Mesendoderm (in vitro differentiated cells): ENCODE measurements around the gene KLF7.

Source experiments
- DNase-seq: peaks from one replicate; pipeline ENCODE4 v3.0.0; 2013
- H2AK5ac ChIP-seq: 2 replicates; pipeline ENCODE4 v1.6.1; 2013; ENCODE audit warnings: low read length, inconsistent platforms
- H2BK120ac ChIP-seq: 2 replicates; pipeline ENCODE4 v1.6.1; 2013; ENCODE audit warnings: low read depth, mild to moderate bottlenecking, low read length, moderate library complexity, mixed read lengths
- H2BK15ac ChIP-seq: replicated peaks from 2 replicates; pipeline ENCODE4 v1.6.1; 2013; ENCODE audit warnings: low read depth, mild to moderate bottlenecking, moderate library complexity
- H2BK5ac ChIP-seq: 2 replicates; pipeline ENCODE4 v1.6.1; 2013; ENCODE audit warnings: low read length, inconsistent platforms
- H3K18ac ChIP-seq: 2 replicates; pipeline ENCODE4 v1.6.1; 2013; ENCODE audit warnings: mild to moderate bottlenecking, low read length, mixed read lengths
- H3K23ac ChIP-seq: one replicate; pipeline ENCODE4 v1.6.1; 2013; ENCODE audit warnings: low read length
- H3K27ac ChIP-seq: 2 replicates; pipeline ENCODE4 v1.5.1; 2013; ENCODE audit warnings: low read depth, mild to moderate bottlenecking, inconsistent platforms, low read length, moderate library complexity
- H3K27me3 ChIP-seq: 2 replicates; pipeline ENCODE4 v1.6.1; 2013; ENCODE audit warnings: low read length, control low read depth, mild to moderate bottlenecking, inconsistent platforms; ENCODE audit not compliant: insufficient read depth, poor library complexity
- H3K36me3 ChIP-seq: 2 replicates; pipeline ENCODE4 v1.6.1; 2013; ENCODE audit warnings: low read length, inconsistent platforms; ENCODE audit not compliant: control insufficient read depth, insufficient read depth
- H3K4ac ChIP-seq: one replicate; pipeline ENCODE4 v1.6.1; 2013; ENCODE audit warnings: low read depth, mild to moderate bottlenecking, low read length, moderate library complexity
- H3K4me1 ChIP-seq: 2 replicates; pipeline ENCODE4 v1.6.1; 2013; ENCODE audit warnings: low read depth, low read length, inconsistent platforms; ENCODE audit not compliant: control insufficient read depth
- H3K4me2 ChIP-seq: 2 replicates; pipeline ENCODE4 v1.6.1; 2013; ENCODE audit warnings: low read length
- H3K4me3 ChIP-seq: 2 replicates; pipeline ENCODE4 v1.5.1; 2013; ENCODE audit warnings: mild to moderate bottlenecking, low read length
- H3K56ac ChIP-seq: one replicate; pipeline ENCODE4 v1.6.1; 2013; ENCODE audit warnings: low read length
- H3K79me1 ChIP-seq: 2 replicates; pipeline ENCODE4 v1.6.1; 2013; ENCODE audit warnings: low read length, inconsistent platforms
- H3K79me2 ChIP-seq: 2 replicates; pipeline ENCODE4 v1.6.1; 2013; ENCODE audit warnings: mild to moderate bottlenecking, low read length; ENCODE audit not compliant: control insufficient read depth, insufficient read depth
- H3K9ac ChIP-seq: 2 replicates; pipeline ENCODE4 v1.6.1; 2013; ENCODE audit warnings: low read length, inconsistent platforms
- H4K5ac ChIP-seq: one replicate; pipeline ENCODE4 v1.6.1; 2013; ENCODE audit warnings: low read length
- H4K8ac ChIP-seq: one replicate; pipeline ENCODE4 v1.6.1; 2013; ENCODE audit warnings: low read depth, mild to moderate bottlenecking, control low read depth, low read length, moderate library complexity
- WGBS: extraction: QIAGEN DNeasy Blood & Tissue Kit; methylation state at CpG from one replicate; pipeline ENCODE4 v1.1.7; 2013; ENCODE audit warnings: low lambda C conversion rate, missing lambda C conversion rate; ENCODE audit not compliant: insufficient coverage; ENCODE audit errors: extremely low coverage; 5-methylcytosine and 5-hydroxymethylcytosine counted together

Gene KLF7

GRCh38 chr2:207119048-207119447, 46.7 kb downstream of the KLF7 start:
- no peak overlapping the region for H3K56ac ChIP-seq
- H2BK120ac ChIP-seq: no peak overlapping the region
- no peak overlapping the region for H3K18ac ChIP-seq
- H2AK5ac ChIP-seq: no peak overlapping the region
- WGBS: no CpG with 5 or more reads among the region's 4 CpGs
- H3K4me3 ChIP-seq: no peak overlapping the region
- no peak overlapping the region for H4K5ac ChIP-seq
- H4K8ac ChIP-seq: no peak overlapping the region
- H2BK15ac ChIP-seq: no peak overlapping the region
- no peaks in the 10 kb centered on the region for H3K36me3 ChIP-seq
- H3K79me2 ChIP-seq: peaks cover 46% of the 10 kb centered on the region
- H2BK5ac ChIP-seq: no peak overlapping the region
- no peaks in the 10 kb centered on the region for H3K27me3 ChIP-seq
- no peak overlapping the region for H3K9ac ChIP-seq
- peaks cover 27% of the 10 kb centered on the region for H3K4me1 ChIP-seq
- no peak for DNase-seq
- H3K23ac ChIP-seq: no peak overlapping the region
- no peak overlapping the region for H3K4ac ChIP-seq
- H3K79me1 ChIP-seq: peaks cover 16% of the 10 kb centered on the region
- no peak overlapping the region for H3K4me2 ChIP-seq
- no peak overlapping the region for H3K27ac ChIP-seq

- no CpG with 5 or more reads among the region's 2 CpGs for WGBS
- Histone ChIP-seq H4K5ac (no peak overlapping the region), H3K56ac (no peak overlapping the region), H3K27me3 (no peaks in the 10 kb centered on the region), H2BK120ac (no peak overlapping the region), H3K4me2 (no peak overlapping the region), H2BK5ac (no peak overlapping the region), H4K8ac (no peak overlapping the region), H3K4ac (no peak overlapping the region), H3K4me1 (peaks cover 21% of the 10 kb centered on the region), H3K18ac (no peak overlapping the region), H3K36me3 (no peaks in the 10 kb centered on the region), H2BK15ac (no peak overlapping the region), H3K79me1 (peaks cover 19% of the 10 kb centered on the region), H3K23ac (no peak overlapping the region), H3K79me2 (peaks cover 48% of the 10 kb centered on the region), H3K27ac (no peak overlapping the region), H3K9ac (no peak overlapping the region), H3K4me3 (no peak overlapping the region), H2AK5ac (no peak overlapping the region)
- DNase-seq: no peak
Measured at GRCh38 chr2:207117668-207118067, 48.1 kb downstream of the KLF7 start.

- DNase-seq: no peak
Measured at GRCh38 chr2:207115715-207116364, 49.9 kb downstream of the KLF7 start.

GRCh38 chr2:207113414-207113813, 52.3 kb downstream of the KLF7 start:
- Histone ChIP-seq H3K36me3 (no peaks in the 10 kb centered on the region), H2BK5ac (no peak overlapping the region), H3K79me2 (peaks cover 41% of the 10 kb centered on the region), H3K4me3 (no peak overlapping the region), H4K5ac (no peak overlapping the region), H2BK120ac (no peak overlapping the region), H2AK5ac (no peak overlapping the region), H3K27ac (no peak overlapping the region), H3K56ac (no peak overlapping the region), H3K27me3 (no peaks in the 10 kb centered on the region), H3K4me1 (peaks cover 4% of the 10 kb centered on the region), H4K8ac (no peak overlapping the region), H3K9ac (no peak overlapping the region), H3K23ac (no peak overlapping the region), H2BK15ac (no peak overlapping the region), H3K4me2 (no peak overlapping the region), H3K4ac (no peak overlapping the region), H3K79me1 (peaks cover 27% of the 10 kb centered on the region), H3K18ac (no peak overlapping the region)
- DNase-seq: peak; percentile 65

More at GRCh38 chr2:207115715-207116364, 49.9 kb downstream of the KLF7 start:
- Histone ChIP-seq H3K4me3 (no peak overlapping the region), H3K79me1 (peaks cover 17% of the 10 kb centered on the region), H3K27ac (no peak overlapping the region), H2AK5ac (no peak overlapping the region), H3K56ac (no peak overlapping the region), H2BK120ac (no peak overlapping the region), H2BK5ac (no peak overlapping the region), H3K9ac (no peak overlapping the region), H3K79me2 (peaks cover 42% of the 10 kb centered on the region), H2BK15ac (no peak overlapping the region), H4K8ac (no peak overlapping the region), H3K36me3 (no peaks in the 10 kb centered on the region), H3K4me1 (peaks cover 7% of the 10 kb centered on the region), H3K18ac (peak overlapping the region; percentile 9), H3K4me2 (no peak overlapping the region), H3K27me3 (no peaks in the 10 kb centered on the region), H4K5ac (no peak overlapping the region), H3K4ac (no peak overlapping the region), H3K23ac (no peak overlapping the region)
- no CpG with 5 or more reads among the region's 6 CpGs for WGBS

GRCh38 chr2:207112785-207113184, 53.0 kb downstream of the KLF7 start:
- Histone ChIP-seq H3K18ac (no peak overlapping the region), H2BK5ac (no peak overlapping the region), H3K79me2 (peaks cover 40% of the 10 kb centered on the region), H3K27me3 (no peaks in the 10 kb centered on the region), H2AK5ac (no peak overlapping the region), H3K4me2 (no peak overlapping the region), H3K4me3 (no peak overlapping the region), H4K5ac (no peak overlapping the region), H3K4ac (no peak overlapping the region), H2BK15ac (no peak overlapping the region), H2BK120ac (no peak overlapping the region), H3K56ac (no peak overlapping the region), H3K27ac (no peak overlapping the region), H3K36me3 (no peaks in the 10 kb centered on the region), H3K23ac (no peak overlapping the region), H3K4me1 (peaks cover 4% of the 10 kb centered on the region), H3K79me1 (peaks cover 27% of the 10 kb centered on the region), H4K8ac (no peak overlapping the region), H3K9ac (no peak overlapping the region)
- DNase-seq: no peak
- WGBS: no CpG with 5 or more reads among the region's 2 CpGs

DNA sequence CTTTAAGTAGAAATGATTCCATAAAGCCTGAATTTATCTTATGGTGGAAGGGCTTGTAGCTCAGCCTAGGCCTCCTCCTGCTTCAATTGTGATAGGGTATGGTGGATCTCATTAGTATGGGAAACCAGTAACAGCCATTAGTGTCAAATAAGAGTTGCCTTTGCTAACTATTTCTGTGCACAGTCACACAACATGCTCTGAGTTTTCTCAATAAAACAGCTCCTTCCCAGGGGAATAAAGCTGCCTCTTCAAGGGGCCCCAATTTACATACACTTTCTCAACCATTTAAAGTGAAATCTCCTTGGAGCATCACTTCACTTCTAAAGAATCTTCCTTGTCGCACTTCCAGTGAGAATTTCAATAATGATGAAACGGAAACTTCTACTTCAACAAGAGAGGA, 53.4 kb downstream of the KLF7 start:
- H3K36me3 ChIP-seq: no peaks in the 10 kb centered on the region
- no CpG with 5 or more reads among the region's 2 CpGs for WGBS
- H3K18ac ChIP-seq: no peak overlapping the region

More for the DNA sequence above, 53.4 kb downstream of the KLF7 start:
- Histone ChIP-seq H3K79me2 (peaks cover 40% of the 10 kb centered on the region), H2BK15ac (no peak overlapping the region), H4K8ac (no peak overlapping the region), H2BK5ac (no peak overlapping the region), H2BK120ac (no peak overlapping the region), H3K4me1 (peaks cover 4% of the 10 kb centered on the region), H3K4ac (no peak overlapping the region), H3K27ac (no peak overlapping the region), H3K27me3 (no peaks in the 10 kb centered on the region), H3K4me2 (no peak overlapping the region), H2AK5ac (no peak overlapping the region), H3K56ac (no peak overlapping the region), H4K5ac (no peak overlapping the region), H3K4me3 (no peak overlapping the region), H3K9ac (no peak overlapping the region), H3K23ac (no peak overlapping the region), H3K79me1 (peaks cover 30% of the 10 kb centered on the region)
- no peak for DNase-seq
